ENCODE results near the gene LMO4. TPM values are rescaled to one million over a fixed set of nuclear protein-coding genes. Genes with fewer than 3 reads are reported as not detected.

Gene LMO4, protein sequence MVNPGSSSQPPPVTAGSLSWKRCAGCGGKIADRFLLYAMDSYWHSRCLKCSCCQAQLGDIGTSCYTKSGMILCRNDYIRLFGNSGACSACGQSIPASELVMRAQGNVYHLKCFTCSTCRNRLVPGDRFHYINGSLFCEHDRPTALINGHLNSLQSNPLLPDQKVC
- total RNA-seq = 19.5 and 25.4 TPM in 2 replicates

DNA sequence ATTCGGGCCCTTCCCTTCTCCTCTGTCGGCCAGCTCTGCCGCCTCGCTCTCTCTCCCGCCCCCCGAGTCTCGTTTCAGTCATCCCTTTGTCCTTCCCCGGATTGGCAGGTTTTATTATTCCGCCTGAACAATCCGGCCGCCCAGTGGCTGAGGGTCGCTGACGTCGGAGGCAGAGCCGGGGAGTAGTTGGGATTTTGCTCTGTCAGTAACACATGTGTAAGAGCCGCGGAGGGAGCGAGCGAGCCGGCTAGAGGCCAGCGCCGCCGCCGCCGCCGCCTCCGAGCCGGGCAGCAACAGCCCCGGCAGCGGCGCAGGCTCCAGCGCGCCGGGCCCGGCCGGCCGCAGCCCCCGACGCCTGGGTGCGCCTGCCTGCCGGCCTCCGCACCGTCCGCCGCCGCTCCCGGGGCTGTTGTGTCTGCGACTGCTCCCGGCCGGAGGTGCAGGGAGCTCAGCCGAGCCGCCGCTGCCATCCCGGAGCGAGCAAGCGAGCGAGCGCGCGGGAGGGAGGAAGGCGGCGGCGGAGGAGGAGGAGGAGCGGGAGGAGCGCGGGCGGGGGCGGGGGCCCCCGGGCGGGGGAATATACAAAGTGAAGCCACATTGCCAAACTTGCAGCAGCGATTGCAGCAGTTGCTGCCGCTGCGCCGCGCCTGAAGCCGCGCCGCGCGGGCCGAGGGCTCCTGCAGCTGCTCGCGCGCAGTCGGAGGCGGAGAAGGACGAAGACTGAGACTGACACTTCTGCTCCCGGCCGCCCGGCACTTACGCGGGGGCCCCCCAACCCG, at the start of gene LMO4:
LMO4 (plus strand) TSS at position 609 of the 779 bp plus-strand sequence. CDS start 3,136 bp downstream, outside the sequence.

Measured in epithelial cell of umbilical artery (primary cell).